Activated T-cell treated with anti-CD3 and anti-CD28 coated beads, Interleukin-2, amount 50 U/mL, for 48 hours (primary cell): Measurements from ENCODE around the gene BSDC1.
"Not testable (repeated sequence)": the region's sequence is repeated elsewhere in the genome, so short reads cannot be mapped to it uniquely, and the experiment has no call there.

Experiments
- DNase-seq, 2 experiments: peaks; one replicate each; pipeline ENCODE4 v3.0.0-alpha.2; 2020

The BSDC1 gene

DNA sequence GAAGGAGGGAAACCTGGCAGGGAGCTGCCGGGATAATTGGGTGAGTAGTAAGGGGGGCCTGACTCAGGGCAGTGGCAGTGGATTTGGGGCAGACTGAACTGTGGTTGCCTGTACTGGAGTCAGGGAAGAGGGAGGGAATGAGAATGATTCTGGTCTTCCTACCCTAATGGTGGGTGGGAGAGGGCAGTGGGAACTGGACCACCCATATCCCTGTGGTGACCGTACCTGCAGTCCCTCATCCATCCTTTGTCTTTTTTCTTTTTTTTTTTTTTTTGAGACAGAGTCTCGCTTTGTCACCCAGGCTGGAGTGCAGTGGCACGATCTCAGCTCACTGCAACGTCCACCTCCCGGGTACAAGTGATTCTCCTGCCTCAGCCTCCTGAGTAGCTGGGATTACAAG, 38.5 kb downstream of the BSDC1 start:
- DNase-seq: not testable (repeated sequence)

DNA sequence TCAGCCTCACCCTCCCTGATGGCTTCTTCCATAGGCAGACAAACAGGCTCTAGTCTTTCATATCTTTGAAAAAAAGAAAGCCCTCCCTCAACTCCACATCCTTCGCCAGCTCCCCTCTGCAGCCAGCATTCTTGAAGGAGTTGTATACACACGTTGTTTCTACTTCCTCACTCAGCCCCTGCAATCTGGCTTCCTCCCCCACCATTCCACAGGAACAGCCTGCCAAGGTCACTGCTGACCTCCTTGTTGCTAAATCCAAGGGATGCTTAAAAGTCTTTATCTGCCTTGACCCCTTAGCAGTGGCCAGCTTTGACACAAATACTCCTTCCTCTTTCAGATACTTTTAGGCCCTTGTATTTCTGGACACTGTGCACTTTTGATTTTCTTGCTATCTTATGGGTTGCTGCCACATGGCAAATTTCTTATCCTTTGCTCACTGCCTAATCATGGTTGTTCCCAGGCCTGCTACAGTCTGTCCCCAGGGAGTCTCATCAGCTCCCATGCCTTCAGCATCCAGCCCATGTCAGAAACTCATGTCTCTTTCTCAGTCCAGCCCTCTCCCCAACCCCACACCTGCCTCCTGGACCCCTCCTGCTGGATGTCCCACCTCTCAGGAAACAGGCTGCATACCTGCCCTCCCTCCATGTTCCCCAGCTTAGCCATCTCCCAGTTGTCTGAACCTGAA, 40.2 kb downstream of the BSDC1 start:
- DNase-seq: no peak

DNA sequence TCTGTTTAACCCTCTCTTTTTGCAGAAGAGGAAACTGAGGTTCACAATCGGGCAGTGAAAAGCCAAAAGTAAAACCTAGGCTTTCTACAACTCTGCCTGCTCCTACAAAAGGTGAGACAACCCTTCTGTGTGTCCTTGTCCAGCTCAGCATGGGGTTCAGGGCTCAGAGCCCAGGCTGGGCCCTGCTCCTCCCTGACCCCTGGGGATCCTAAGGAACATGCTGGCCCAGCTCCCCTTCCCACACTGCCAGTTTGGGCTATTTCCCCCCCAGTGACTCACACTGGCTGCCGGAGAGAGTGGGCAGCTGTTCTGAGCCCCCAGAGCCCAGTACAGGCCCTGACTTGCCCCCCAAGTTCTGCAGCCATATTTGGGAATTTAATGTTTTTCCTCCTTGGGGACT, 40.8 kb downstream of the BSDC1 start:
- no peak for DNase-seq

DNA sequence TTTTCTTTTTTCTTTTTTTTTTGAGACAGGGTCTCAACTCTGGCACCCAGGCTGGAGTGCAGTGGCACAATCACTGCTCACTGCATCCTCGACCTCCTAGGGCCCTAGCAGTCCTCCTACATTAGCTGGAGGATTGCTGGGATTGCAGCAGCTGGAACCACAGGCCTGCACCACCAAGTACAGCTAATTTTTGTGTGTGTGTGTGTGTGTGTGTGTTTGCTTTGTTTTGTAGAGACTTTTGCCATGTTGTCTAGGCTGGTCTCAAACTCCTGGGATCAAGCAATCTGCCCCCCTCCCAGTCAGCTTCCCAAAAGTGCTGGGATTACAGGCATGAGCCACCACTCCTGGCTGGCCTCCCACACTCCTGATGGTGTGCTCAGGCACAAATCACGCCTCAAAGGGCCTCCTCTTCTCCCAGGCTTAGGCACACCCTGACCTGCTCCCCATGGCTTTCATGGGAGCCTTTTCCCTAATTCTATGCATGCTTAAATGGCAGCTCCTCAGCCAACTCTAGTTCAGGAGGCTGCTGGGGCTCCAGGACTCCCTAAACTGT, 41.3 kb downstream of the BSDC1 start:
- no peak for DNase-seq

DNA sequence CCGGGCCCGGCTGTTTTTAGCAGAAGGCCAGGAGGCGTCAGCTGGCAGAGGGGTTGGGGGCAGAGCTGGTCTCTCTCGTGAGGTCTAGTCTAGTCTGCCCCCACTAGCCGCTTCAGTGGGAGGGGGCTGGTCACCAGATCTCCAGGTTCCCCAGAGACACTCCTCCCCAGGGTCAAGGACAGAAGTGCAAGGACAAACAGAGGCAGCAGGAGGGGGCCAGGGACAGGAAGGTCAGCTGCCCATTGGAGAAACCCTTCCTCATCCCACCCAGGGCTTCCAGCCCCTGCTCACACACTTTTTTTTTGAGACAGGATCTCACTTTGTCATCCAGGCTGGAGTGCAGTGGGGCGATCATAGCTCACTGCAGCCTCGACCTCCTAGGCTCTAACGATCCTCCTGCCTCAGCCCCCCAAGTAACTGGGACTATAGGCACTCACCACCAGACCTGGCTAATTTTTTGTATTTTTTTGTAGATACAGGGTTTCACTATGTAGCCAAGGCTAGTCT, 41.9 kb downstream of the BSDC1 start:
- DNase-seq: no peak

DNA sequence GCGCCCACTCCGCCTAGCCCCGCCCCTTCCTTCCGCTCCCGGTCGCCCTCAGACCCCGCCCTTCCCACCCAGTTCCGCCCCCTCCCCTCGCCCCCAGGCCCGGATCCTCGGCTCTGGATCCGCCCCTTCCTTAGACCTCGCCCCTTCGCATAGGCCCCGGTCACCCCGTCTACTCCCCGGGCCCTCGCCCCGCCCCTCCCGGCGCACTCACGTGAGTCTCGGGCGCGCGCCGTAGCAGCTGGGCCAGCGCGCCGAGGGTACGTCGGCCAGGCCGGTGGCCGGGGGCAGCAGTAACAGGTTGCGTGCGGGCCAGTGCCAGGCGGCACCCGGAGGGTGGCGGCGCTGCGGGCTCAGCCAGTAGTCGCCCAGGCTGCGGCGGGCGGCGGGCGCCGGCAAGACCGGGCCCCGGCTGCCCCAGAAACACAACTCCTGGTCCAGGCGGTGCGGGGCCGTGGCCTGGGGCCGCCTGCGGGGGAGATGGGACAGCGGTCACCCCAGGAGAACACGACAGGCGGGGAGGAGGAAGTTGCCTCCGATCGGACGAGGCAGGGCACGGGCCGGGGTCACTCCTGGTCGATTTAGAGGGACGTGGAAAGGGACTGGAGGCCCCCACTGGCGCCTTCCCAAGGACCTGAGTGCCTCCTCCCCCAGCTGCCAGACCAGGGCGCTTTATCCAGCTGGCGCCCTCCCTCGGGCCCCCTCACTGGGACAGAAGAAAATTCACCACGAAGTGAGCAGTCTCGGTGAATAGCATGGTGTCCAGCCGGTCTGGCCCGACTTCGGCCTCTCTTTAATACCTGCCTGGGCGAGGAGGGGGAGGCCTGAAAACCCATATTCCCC, 42.6 kb downstream of the BSDC1 start:
- peak; percentile 89 to 92 for DNase-seq

DNA sequence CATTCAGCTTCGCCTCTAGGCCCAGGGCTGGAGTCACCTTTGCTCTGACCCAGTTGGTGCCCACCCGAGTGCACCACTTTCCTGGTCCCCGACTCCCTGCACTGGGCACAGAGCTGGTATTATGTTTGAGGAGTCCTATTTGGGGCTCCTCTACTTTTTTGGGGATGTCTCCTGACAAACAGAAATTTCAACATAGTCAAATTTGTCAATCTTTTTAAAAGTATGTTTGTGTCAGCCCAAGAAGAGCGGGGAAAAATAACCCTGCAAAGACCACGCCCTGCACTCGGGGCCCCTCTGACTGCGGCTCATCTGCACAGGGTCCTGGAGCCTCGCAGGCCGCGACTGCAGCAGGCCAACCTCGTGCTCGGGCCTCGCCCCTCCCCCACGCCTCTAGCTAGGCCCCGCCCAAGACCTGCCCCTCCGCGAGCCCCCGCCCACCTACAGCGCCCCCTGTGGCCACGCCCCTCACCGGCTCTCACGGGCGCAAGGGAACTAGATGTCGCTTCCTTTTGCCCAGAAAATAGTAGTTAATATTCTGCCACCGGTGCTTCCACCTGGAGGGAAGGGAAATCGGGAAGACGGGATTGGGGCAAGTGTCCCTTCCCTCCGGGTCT, 43.3 kb downstream of the BSDC1 start:
- peak; percentile 88 to 89 for DNase-seq

DNA sequence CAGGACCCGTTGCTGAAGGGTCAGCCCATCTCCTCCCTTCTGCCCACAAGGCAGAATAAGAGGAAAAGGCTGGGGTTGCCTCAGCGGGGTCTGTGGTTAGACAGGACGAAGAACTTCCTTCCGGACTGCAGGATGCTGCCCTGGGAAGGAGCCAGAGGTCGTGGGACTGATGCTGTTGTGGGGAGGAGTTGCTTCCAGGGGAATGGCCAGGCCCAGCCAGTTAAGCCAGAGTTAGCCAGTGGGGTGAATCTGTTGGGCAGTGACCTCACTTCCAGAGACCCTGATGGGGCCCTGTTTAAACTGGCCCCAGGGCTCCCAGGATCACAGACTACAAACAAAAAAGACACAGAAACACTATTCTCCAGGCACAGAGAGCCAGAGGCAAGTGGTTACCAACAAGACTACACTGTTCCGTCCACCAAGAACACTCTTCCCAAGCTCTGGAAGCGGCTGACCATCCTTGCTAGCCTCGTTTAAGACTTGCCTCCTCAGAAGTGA, 45.0 kb downstream of the BSDC1 start:
- no peak for DNase-seq

DNA sequence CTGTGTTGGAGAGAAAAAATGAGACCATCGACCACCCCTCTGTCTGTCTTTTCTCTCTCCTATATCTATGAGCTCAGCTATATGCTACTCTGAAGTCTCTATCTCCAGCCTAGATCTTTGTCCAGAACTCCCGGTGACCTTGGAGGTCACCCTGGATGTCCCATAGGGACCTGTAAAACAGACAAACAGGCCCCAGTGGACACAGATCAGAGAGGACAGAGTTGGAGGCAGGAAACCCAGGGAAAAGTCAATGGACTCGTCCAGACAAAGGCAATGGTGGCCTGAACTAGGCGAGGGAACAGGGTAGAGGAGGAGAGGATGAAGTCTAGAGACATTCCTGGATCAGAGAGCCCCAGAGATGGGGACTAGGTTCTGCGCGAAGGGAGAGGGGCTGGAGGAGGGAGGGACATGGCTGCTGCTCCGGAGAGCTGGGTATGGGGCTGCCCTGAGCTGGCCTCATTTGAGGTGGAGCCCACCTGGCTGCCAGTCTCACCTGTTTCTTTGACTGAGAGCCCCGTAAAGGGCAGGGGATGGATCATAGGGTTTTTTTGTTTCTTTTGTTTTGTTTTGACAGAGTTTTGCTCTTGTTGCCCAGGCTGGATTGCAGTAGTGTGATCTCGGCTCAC, 47.6 kb downstream of the BSDC1 start:
- no peak for DNase-seq

DNA sequence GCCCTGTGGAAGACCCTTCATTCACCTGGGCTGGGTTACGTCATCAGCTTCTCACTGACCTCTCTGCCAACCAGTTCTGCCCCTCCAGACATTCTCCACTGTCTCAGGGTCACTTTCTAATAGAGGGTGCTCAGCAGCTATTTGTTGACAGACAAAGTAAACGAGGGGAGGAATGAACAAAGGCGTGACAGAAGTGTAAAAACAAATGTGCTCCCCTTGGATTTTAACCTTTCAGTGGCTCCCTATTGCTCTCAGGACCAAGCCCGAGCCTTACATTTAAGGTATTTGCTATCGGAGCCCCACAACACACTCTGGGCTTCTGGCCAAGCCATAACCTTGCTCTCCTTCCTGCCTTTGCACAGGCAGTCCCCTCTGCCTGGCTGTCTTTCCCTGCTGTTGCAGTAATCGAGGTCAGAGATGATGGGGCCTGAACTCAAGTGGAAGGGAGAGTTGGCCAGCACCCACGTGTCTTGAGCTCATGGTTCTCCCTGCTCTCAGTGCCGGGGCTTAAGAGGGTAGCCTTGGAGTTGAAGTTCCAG, 48.9 kb downstream of the BSDC1 start:
- DNase-seq: no peak

DNA sequence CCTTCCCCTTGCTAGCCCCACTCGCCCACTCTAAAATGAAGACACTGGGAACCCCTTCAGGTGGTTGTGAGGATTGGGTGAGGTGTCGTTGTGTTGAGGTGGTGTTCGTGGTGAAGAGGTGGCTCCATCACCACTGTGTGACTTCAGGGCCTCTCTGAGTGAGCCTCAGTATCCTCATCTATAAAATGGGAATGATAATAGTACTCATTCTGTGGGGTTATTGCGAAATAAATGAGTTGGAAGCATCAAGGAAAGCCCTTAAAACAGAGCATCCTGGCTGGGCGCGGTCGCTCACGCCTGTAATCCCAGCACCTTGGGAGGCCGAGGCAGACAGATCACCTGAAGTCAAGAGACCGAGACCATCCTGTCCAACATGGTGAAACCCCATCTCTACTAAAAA, 51.5 kb downstream of the BSDC1 start:
- DNase-seq: no peak

DNA sequence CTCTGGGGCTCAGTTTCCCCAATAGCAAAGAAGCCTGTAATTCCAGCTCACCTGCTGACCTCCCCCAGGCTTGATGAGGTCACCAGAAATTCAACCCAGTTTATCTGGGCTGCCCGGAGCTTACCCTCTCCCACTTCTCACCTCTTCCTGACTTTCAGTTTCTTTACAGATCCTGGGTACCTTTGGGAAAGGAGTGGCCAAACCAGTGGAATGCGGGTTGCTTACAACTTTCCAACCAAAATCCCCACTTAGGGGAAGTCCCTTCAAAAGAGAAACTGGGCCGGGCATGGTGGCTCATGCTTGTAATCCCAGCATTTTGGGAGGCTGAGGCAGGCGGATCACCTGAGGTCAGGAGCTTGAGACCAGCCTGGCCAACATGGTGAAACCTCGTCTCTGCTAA, 52.3 kb downstream of the BSDC1 start:
- no peak for DNase-seq

DNA sequence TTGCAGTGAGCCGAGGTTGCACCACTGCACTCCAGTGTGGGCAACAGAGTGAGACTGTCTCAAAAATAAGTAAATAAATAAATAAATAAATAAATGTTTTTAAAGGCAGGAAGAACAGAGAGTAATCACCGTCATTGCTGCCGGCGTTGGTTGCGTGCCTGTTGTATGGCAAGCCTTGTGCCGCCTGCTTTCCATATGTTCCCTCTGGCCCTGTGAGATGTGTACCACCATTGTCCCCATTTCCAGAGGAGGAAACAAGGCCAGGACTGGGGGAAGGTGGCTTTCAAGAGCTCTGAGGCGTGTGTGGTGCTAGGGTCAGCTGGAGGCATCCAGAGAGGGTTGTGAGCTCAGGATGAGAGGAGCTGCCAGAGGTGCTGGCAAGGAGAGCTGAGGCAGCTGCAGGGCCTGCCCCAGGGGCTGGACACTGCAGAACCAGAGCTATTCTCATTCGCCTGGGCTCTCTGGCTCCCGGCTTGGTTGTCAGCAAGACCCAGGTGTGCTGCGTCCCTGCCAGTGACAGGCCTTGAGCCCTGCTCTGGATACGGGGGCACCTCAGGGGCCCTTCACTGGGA, 53.0 kb downstream of the BSDC1 start:
- no peak for DNase-seq

DNA sequence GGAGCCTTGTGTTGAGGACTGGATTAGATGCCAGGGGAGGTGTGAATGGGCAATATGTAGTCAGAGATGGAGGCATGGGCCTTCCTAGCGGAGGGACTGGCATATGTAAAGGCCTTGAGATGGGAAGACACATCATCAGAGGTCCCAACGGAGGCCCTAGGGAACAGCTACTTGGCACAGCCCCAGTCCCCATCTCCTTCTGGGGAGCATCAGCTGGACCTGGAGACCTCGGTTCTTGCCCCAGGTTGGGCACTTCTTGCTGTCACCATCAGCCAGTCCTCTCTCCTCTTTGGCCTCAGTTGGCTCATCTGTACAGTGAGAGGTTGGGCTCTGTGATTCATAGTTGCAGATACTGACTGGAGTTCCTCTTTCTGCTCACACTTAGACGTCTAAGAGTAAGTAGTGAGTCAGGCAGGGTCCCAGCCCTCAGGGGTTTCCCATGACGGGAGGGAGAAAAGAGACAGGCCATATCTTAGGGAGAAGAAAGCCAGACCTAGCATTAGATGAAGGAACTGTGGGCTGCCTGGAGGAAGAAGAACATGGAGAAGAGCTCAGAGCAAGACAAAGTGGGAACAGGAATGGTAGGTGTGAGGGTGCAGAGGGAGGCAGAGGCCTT, 54.8 kb downstream of the BSDC1 start:
- peak; percentile 59 to 64 for DNase-seq

DNA sequence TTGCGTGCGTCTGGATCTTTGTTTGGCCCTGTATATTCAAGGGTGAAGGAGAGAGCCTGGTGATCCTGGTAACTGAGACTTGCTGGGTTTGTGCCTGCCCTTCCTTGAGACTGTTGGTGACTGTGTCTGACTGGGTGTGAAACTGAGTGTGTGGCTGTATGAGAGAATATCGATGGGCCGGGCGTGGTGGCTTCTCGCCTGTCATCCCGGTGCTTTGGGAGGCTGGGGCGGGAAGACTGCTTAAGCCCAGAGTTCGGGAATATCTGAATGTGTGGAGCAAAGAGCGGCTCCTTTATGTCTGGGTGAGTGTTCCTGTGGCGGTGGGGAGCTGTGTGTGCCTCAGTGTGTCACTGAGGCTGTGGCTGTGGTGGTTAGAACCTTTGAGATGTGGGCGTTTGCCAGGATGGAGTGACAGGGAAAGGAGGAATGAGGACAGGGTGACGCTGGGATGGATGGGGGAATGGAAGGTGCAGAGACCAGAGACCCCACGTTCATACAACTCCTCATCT, 55.5 kb downstream of the BSDC1 start:
- DNase-seq: no peak

DNA sequence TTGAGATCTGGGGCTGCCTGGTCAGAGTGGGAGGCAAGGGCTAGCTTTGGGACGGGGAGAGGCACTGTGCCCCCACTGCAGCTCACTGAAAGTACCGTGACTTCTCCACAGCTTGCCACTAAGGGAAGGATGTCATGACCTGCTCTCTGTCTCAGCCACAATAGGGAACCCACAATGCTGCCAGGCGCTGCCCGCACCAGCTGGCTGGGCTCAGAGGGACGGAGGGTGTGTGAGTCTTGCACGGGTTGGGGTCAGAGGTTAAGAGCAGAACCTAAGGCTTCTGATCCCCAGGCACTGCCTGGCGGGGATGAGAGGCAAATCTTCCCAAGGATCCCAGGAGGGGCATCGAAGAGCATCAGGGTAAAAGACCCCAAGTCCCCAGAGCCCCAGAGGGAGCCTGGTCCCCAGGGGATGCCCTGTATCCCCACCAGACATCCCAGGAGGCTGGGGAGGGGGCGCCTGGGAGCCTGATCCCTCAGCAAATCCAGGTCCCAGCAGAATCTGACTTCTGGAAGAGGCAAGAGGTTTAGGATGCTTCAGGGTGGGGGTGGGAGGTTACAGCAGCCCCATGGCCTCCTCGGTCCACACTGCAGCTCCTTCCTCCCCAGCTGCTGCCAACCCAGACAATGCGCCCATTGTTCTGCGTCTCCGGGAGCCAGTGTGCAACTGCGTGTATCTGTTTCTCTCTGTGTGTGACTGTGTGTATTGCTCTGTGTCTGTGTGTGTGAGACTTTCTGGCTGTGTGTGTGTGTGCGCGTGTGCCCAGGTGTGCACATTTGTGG, 56.2 kb downstream of the BSDC1 start:
- DNase-seq: peak; percentile 46 to 48

DNA sequence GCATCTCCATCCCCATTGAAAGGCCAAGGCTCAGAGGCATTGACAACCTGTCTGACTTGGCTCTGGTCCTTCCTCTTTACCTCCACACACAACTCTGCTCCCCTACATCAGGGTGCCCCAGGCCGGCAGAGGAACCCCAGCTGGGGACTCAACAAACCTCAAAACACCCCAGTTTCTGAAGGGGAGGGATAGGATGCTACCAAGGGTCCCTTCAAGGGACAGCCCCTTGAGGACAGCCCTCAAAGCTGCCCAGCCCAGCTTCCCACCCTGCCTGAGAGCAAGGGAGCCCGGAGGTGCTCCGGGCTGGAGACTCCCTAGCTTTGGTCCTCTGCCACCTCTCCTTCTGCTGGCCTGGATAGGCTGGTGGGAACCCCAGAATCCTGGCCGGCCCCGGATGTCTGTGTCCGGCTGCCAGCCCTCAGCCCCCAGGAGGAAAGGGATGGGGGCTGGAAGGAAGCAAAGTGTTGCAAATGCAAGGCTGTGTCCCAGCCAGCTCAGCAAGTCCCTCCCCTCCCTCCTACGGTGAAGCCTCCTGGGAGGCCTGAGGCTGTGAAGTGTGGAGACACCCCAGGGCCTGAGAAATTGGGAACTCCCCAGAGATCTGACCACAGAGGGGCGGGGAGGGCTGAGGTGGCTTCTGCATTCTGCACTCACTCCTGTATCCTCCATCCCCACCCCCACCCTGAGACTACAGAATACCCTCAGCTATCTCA, 57.1 kb downstream of the BSDC1 start:
- DNase-seq: peak; percentile 70 to 72

DNA sequence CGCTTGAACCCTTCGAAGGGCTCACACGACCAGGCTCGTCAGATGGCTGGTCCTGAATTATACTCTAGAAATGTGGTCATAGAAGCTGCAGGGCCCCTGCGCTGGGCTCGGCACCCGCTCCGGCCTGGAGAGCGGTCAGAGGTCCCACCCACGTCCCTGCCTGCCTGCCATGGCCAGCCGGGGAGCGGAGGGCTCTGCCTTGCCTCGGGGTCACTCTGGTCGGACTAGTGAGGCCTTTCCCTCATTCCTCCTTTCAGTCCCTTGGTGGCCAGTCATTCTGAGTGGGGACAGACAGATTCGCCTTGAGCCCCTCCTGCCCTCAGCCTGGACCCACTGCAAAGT, 57.7 kb downstream of the BSDC1 start:
- no peak for DNase-seq

DNA sequence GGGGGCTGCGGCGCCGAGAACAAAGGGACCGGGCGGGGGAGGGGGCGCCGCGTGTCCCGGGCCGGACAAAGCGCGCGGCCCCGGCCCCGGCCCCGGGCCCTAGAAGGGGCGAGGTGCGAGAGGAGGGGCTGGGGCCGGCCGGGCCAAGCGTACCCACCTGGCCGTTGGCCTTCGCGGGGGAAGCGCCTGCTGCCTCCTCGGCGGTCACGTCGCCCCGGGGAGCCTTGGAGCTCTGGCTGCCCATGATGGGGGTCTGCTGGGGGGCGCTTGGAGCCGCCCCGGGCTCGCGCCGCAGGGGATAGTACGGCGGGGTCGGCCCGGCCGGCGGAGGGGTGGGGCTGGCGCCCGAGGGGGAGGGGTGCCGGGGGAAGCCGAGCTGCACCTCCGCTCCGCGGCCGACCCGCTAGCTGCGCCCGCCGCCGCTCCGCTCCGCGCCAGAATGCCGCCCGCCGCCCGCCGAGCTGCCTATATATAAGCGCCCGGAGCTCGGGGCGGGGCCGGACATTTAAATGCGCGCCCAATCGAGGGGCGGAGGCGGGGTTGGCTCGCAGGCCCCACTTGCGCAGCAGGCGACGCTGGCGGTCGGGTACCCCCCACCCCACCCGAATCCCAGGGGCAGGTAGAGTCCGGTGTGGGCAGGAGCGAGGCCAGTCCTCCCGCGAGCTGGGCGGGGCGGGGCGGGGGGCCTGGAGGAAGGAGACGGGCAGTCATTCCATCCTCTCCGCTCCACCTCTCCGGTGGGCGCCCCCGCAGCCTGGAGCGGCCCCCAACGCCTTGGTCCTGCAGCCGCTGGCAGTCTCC, 58.3 kb downstream of the BSDC1 start, which contains the start of gene MARCKSL1:
Gene MARCKSL1, minus strand, starts transcription at position 444 of the 801 bp plus-strand sequence. Its CDS starts 200 bp downstream, at position 244.
- peak; percentile 89 to 91 for DNase-seq
